ENCODE results near the gene CCND3.
"Not testable (repeated sequence)": the region's sequence is repeated elsewhere in the genome, so short reads cannot be mapped to it uniquely, and the experiment has no call there.

Gene CCND3

DNA sequence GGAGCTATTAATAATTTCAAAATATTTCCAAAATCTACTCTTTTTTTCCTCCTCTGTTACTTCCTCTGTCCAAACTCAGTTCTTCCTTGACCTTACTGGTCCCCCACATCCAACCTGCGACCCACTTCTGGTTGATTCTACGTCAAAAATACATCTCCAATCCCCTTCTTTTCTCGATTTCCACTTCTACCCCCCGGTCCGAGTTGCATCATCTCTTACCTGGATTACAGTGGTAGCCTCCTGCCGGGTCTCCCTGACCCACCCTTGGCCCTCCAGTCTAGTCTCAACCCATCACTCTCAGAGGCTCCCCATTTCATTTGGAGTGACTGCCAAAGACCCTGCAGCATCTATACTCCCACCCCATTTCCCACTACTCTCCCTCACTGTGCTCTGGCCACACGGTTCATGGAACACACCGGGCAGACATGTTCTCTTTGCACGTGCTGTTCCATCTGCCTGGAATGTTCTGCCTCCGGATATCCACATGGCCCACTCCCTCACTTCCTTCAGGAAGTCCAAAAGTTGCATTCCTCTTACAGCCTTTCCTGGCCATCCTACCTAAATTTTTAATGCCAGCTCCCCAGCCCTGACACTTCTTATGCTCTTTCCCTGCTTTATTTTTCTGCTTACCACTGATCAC lies 6.1 kb upstream of the CCND3 start:
- no peak for DNase-seq (ENCODE audit: low spot score)

DNA sequence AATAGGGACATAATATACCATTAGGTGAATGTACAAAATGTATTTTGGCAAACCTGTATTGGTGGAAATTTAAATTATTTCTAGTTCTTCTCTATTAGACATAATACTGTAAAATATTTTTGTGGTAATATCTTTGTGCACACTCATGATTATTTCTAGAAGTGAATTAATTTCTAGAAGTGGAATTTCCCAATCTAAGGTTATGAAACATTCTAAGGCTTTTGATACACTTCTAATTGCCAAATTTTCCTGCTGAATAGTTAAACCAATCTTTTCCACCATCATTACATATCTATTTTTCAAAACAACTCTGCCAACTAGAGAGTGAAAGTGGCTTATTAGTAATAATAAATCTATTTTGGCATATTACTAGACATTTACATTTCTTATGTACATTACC lies 1.8 kb upstream of the CCND3 start:
- DNase-seq (ENCODE audit: low spot score) = no peak

DNA sequence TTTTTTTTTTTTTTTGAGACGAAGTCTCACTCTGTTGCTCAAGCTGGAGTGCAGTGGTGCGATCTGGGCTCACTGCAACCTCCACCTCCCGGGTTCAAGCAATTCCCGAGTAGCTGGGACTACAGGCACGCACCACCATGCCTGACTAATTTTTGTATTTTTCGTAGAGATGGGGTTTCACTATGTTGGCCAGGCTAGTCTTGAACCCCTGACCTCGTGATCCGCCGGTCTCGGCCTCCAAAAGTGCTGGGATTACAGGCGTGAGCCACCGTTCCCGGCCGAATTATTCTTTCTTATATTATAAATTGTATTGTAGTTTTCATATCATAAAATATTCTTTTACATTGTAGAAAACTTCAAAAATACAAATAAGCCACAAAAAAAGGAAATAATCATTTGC lies 1.3 kb upstream of the CCND3 start:
- DNase-seq (ENCODE audit: low spot score) = not testable (repeated sequence)

DNA sequence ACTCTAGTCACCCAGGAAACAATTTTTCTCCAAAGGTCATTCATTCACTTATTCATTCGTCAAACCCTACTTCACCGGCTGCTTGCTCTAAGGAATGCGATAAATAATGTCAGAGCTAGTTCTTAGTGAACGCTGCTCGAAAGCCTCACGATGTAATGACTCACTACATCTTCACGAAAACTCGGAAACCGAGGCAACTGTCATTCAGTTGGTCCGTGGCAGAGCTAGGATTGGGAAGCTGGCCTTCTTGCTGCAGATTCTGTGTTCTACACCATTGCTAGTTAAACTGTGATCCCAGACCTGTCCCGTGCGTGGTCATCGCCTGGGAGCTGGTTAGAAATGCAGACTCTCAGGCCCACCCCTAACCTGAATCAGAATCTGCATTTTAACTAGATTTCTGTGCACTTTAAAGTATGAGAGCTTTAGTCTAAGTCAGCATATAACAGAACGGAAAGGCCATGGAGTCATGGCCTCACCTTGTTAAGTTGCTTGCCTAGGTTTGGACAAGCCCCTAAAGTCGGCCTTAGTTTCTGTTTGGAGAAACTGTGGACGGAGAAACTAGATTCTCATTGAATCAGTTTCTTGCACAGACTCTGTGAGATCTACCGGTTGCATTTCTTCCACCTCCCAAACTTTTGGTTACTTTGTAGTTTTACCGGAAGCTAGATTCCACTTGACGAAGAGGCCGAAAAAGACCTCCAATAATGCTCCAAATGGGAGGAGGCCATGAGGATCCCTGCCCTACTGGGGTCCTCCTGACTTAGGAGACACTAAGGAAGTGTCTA lies 651 bp upstream of the CCND3 start:
- DNase-seq (ENCODE audit: low spot score) = no peak

DNA sequence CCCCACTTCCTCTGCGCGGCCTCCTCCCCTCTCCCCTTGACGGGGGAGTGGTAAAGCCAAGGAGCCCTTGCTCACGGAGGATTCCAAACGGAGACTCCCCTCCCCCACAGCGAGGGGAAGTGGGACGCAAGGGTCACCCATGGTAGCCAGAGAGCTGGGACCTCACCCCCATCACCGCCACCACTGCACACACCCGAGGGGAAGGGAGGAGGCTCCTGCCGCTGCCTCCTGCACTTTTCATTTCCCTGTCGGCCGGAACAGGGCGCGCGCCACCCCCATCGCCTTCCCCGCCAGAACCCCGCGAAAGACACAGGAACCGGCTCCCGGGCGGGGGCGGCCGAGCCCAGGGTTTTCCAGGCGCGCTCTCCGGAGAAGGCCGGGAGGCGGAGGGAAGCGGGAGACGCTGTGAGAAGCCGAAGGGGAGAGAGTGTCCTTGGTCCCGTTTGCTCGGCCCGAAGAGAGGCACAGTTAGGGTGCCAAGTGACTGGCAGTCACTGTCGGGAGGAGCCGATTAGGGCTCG lies 789 bp downstream of the CCND3 start:
- DNase-seq (ENCODE audit: low spot score) = peak; percentile 64

DNA sequence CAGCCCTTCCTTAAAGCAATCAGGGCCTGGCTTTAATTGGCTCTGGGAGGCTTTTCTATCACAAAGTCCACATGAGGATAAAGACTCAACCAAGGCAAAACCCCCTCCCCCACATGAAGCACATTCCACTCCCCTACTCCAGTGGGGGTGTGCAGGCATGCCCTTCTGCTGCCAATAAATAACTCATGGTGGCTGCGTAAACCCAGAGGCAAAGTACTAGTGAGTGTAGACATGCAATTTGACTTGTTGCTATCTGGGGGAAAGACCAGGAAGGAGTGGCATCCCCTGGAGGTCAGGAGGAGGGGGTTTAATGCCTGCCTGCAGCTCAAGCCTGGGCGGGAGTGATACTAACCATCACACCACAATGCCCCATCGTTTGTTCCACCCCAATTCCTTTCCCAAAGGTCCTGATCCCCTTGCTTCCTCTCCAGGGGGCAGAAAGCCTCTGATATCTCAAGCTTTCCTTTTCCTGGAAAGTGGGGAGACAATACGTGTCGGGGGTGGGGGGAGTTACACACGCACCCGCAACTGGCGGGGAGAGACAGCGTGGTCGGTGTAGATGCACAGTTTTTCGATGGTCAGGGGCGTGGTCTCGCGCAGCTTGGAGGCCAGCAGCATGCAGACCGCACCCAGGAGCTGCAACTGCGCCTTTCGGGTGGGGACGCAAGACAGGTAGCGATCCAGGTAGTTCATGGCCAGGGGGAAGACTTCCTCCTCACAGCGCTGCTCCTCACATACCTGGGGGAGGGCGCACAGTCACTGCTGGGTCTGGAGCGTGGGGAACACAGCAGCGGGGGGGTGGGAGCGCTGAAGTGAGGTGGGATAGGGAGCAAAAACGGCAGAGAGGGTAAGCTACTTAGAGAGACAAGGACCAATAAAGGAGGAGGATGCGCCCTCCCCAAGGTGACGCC lies 1.5 kb downstream of the CCND3 start:
- DNase-seq (ENCODE audit: low spot score) = peak; percentile 33

DNA sequence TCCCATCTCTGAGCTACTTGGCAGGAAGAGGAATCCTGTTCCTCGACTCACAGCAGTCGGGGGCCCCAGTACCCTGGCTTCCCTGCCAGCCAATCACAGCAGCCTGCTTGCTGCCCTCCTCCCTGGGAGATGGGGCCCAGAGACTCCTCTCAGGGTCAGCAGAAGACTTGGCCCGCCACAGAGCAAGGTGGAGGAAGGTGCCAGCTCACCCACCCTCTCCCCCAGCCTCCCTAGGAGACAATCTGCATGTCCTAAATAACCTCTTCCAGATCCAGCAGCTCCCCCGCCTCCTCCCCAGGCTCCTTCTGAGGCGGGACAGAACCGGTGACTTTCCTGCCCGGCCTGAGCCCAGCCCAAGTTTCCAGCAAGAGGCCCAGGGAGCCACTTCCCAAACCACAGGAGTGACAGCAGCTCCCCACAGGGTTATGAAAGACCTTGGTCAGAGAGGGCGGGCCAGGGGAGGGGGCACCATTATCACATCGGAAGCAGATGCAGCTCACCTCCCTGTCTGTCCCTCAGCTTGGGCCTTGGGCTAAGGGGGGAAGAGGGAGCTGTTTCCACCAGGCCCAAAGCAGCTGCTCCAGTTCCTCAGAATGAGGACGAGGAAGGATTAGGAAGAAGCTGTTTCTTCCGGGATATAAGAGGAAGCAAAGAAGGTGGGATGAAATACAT lies 2.3 kb downstream of the CCND3 start:
- peak; percentile 44 for DNase-seq (ENCODE audit: low spot score)

DNA sequence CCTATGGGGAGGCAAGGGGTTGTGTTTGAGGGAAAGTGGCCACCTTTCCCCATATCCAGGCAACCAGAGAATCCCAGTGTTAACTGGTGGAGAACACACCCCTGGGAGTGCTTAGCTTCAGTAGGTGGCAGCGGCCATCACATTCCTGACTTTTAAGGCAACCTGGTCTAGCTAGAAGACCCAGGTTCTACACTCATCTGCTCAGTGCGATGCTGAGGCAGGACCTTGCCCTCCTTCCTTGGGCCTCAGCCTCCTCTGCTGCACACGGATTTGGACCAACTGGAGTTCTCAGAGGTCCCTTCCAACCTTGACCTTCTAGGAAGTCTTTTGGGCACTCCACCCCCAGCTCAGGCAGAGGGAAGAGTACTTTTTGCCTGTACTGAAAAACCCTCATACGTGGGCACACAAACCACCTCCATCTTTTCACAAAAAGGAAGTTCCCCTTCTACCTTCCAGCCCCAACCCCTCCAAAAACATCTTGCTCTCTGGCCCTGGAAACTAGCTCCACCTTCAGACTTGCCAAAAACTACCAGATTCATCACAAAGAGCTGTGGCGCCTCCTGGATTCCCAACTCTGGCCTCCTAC lies 2.9 kb downstream of the CCND3 start:
- DNase-seq (ENCODE audit: low spot score) = no peak

DNA sequence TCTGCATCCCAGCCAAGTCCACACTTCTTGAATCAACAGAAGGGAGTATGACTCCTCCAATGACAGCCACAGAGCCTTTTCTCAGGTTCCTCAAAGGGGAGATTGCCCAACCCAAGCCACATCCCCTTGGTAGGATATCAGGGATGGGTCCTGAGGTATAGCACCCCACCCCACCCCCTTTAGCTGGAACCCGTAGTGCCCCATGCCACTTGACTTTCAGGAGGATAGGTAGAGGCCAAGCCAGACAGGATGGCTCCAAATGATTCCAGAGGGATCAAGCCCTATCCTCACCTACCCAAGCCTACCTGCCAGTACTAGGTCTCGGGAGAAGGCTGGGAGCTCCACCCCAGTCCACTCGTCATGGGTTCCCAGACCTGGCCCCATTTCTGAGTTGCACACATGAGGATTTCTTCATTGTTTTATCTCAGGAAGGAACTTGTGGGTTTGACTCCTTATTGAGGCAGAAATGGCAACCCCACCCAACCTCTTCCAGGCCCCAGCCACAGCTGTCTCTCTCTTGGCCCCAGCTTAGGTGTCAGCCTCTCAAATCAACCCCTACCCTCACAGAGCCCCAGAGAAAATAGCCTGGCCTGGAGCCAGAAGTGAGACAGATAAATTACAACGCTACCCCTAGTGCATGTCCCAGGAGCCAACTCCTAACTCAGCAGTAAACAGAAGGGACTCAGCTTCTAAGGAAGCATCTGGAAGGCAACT lies 3.6 kb downstream of the CCND3 start:
- no peak for DNase-seq (ENCODE audit: low spot score)

DNA sequence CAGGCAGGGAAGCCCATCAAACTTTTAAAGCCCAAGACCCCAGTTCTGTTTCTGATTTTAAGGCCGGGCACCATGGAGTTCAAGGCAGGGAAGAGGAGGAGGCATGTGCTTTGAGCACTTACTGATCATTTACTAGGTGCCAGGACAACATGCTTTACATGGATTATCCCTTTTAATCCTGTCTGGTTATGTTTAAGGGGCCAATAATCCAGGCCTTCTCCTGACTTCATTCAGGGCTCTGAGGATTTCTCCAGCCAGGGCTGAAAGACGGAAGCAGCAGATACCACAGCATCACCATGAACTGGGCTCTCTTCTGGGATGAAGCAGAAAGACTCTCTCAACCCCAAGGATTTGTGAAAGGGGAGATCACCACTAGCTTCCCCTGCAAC lies 4.1 kb downstream of the CCND3 start:
- DNase-seq (ENCODE audit: low spot score) = no peak

DNA sequence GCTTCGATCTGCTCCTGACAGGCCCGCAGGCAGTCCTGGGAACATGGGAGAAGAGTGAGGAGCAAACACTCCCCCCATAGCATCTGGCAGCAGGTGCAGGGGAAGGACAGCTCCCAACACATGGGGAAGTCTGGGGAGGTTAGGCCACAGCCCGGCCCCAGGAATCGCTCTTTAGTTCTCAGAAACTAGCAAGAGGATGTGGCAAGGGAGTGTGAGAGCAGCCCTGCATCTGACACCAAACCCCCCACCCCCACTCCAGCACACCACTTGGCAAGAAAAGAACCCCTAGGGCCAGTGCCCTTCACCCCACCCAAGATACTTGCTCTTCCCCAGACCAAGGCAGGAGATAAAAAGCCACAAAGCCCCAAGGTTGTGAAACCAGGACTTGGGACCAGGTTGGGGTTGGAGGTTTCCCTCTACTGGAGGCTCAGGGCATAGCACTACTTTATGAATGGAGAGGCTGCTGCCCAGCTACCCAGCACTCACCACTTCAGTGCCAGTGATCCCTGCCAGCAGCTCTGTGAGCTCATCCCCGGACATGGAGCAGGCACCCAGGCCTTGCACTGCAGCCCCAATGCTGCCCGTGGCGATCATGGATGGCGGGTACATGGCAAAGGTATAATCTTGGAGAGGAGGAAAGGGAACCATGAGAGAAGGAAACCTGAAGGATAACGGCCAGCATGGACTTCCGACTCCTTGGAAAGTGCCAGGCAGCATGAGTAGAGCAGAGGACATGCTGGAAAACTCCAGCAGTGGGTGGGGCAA lies 5.4 kb downstream of the CCND3 start:
- DNase-seq (ENCODE audit: low spot score) = peak; percentile 91

DNA sequence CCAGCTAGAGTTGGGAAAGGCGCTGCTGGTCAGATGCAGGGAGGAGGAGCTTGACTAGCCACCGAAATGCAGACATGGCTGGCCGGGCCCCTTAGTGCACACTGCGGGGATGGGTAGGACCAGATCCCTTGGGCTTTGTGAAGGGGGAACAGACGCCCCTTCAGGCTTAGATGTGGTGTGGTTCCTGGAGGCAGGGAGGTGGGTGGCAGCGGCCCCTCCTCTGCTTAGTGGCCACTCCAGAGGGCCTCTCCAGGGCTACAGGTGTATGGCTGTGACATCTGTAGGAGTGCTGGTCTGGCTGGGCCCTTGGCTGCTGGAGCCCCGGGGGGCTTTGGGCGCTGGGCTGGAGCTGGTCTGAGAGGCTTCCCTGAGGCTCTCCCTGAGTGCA lies 5.9 kb downstream of the CCND3 start:
- no peak for DNase-seq (ENCODE audit: low spot score)

DNA sequence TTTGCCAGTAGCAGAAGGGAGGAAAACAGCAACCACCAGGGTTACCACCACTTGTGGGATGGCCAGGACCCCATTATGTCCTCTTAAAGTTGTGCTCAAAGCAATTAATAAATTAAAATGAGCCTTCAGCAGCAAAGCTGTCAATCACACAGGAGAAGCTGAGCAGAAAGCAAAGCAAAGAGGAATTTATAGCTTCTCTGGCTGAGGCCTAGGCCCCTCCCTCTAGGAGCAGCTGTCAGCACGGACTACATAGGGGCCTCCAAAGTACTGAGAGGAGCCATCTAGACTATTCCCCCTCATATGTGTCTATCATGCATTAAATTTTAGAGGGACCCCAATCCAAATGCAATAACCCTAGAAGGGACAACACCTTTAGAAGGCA lies 6.4 kb downstream of the CCND3 start:
- DNase-seq (ENCODE audit: low spot score) = no peak

DNA sequence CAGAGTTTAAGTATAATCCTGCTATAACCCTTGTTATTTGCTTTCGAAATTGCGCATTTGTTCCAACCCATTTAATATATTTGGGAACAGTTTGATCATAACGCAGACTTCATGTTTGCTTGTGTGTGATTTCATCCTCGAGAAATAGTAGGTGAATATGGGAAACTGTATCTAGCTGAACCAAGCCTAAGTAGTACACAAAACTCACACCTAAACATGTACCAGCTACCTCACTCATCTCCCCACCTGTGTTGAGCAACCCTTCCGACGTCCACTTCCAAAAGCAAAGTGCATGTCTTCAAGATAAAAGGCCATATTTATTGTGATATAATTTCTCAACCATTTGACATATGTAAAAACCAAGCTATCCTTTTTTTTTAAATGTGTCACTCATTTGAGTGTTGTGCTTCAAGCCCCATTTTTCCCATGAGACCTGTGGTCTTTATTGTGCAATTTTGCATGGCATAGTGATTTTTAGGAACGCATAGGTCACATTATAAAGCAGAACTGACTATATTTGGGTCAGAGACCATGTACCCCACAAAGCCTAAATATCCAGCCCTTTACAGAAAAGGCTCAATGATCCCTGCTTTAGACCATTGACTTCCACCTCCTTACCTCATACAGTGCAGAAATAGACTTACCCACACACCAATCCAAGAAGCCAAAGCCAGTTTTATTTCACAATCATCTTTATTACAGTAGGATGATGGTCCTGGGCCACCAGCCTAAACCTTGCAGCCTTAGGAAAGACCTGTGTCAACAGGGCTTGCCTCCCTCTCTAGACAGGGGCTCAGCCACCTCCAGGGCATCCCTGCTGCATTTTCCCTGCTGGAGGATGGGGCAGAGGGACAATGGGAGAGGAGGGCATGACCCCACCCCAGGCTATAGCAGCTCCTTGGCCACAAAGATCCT lies 7.1 kb downstream of the CCND3 start:
- DNase-seq (ENCODE audit: low spot score) = no peak

DNA sequence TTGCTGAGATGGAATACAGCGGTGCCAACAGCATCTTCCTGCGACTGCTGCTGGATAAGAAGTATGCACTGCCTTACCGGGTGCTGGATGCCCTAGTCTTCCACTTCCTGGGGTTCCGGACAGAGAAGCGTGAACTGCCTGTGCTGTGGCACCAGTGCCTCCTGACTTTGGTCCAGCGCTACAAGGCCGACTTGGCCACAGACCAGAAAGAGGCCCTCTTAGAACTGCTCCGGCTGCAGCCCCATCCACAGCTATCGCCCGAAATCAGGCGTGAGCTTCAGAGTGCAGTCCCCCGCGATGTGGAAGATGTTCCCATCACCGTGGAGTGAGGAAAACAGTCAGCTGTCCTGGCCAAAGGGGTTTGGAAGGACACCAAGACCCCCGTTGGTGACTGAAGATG lies 9.2 kb downstream of the CCND3 start:
- DNase-seq (ENCODE audit: low spot score) = no peak

DNA sequence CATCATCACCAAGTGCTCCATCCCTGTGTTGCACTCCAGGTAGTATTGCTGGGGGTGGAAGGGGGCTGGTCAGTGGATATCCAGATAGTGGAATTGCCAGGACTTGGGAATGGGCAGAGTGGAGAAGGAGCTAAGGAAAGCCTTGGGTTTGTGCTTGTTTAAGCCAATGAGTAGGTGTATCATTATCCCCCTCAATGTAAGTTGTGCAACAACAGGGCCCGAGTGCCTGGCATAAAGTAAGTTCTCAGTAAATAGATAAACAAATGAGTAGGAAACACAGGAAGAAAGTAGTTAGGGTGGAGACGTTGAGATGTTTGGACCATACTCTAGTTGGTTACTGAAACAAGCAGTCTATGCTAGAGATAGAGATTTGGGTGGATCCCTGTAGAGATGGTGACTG lies 9.8 kb downstream of the CCND3 start:
- DNase-seq (ENCODE audit: low spot score) = no peak

DNA sequence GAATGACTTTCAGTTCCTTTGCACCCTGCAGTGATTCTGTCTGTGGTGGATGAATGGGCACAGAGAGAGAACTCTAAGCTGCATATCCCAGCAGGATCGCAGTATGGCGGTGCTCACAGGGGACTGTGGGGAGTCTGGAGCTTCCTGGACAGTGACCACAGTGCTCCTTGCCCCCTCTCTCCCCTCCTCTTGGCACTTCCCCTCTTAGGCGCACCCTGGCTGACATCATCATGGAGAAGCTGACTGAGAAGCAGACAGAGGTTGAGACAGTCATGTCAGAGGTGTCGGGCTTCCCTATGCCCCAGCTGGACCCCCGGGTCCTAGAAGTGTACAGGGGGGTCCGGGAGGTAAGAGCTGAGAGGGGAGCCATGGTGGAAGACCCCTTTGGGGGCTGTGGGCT lies 11.7 kb downstream of the CCND3 start:
- DNase-seq (ENCODE audit: low spot score) = no peak

DNA sequence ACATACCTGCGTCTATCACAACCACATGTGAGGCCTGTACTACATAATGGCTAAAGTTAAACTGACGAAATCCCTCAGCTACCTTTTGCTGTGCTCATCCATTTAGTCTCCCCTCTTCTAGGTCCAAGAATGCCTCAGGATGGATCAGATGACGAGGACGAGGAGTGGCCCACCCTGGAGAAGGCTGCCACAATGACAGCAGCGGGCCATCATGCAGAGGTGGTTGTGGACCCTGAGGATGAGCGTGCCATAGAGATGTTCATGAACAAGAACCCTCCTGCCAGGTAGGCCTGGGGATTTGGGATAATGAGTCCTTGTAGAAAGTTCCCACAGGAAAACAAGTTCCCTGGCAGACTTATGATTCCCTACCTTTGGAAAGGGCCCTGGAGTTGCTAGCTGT lies 14.4 kb downstream of the CCND3 start:
- no peak for DNase-seq (ENCODE audit: low spot score)

DNA sequence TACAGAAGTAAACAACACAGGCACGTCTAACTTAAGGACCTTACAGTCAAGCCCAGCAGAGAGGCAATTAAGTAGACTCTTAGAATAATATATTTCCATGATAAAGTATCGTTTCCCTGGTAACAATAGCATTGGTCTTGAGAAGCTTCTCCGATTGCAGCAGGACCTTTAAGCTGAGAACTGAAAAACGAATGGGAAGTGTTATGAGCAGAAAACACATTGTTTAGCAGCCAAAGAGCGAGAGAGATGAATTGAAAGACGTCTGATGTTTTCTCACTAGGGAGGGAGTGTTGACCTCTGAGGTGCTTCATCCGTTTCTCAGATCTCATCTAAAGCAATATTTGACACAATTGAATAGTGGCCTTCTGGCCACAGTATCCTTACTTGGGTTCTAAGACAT lies 19.5 kb downstream of the CCND3 start:
- DNase-seq (ENCODE audit: low spot score) = no peak

DNA sequence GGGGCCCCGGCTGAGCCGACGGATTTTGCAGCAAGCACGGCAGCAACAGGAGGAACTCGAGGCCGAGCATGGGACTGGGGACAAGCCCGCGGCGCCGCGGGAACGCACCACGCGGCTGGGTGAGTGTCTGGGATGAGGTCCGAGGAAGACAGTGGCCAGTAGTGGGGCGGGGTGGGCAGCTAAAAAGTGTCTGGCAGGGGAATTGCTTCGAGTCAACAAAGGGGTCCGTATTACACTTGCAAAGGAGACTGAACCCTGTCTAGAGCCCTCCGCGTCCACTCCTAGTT lies 20.0 kb downstream of the CCND3 start:
- DNase-seq (ENCODE audit: low spot score) = peak; percentile 49
